SK-N-SH (cell line): ENCODE measurements around the gene PLCXD1.

Experiments used
- NFIC ChIP-seq: IDR thresholded peaks from 2 replicates; pipeline ENCODE4 v1.4.0; 2012; ENCODE audit warnings: borderline replicate concordance
- TF ChIP-seq, protein P1 (sequence below): fragments of 200-600 bp; sonication (generic); IDR thresholded peaks from 2 replicates; pipeline ENCODE4 v1.6.1; 2017; ENCODE audit warnings: antibody characterized with exemption, mild to moderate bottlenecking, moderate library complexity

DNA sequence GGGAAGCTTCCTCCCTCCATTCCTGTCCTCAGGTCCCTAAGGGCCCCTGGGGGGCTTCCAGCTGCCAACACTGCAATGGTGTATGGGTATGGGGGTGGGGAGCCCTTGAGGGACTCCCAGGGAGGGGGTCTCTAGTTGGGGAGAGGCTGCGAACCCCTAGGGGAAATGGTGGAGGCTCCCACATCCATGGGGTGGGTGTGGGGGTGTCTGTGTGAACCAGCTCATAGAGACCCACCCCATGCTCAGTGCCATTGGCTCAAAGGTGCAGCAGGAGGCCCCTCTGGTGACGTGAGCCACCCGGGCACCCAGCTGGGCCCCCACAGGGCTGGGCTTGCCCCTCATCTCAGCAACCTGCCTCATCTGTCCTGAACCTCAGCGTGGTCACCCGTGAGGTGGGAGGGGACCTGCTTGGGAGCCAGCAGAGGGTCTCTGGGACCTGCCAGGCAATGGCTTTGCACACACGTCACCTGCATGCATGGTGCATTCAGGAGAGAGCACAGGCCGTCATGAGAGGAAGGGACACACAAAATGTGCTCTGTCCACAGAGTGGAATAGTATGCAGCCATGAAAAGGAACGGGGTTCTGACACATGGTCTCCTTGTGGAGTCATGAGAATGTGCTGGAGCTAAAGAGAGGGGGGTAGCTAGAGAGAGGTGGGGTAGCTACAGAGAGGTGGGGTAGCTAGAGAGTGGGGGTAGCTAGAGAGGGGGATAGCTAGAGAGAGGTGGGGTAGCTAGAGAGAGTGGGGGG is 22.7 kb upstream of the PLCXD1 start:
- TF ChIP-seq, protein P1, sequence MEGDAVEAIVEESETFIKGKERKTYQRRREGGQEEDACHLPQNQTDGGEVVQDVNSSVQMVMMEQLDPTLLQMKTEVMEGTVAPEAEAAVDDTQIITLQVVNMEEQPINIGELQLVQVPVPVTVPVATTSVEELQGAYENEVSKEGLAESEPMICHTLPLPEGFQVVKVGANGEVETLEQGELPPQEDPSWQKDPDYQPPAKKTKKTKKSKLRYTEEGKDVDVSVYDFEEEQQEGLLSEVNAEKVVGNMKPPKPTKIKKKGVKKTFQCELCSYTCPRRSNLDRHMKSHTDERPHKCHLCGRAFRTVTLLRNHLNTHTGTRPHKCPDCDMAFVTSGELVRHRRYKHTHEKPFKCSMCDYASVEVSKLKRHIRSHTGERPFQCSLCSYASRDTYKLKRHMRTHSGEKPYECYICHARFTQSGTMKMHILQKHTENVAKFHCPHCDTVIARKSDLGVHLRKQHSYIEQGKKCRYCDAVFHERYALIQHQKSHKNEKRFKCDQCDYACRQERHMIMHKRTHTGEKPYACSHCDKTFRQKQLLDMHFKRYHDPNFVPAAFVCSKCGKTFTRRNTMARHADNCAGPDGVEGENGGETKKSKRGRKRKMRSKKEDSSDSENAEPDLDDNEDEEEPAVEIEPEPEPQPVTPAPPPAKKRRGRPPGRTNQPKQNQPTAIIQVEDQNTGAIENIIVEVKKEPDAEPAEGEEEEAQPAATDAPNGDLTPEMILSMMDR, result no peak
- TF ChIP-seq NFIC, result no peak
